Uterus (tissue), 4 donors: ENCODE data around the gene NUPR1. TPM values are rescaled to one million over a fixed set of nuclear protein-coding genes. Genes with fewer than 3 reads are reported as not detected.

Experiments
- DNase-seq, 2 donors: peaks; one replicate each; pipeline ENCODE4 v3.0.0-alpha.2; 2019 to 2020
- H3K27ac ChIP-seq, 2 donors: fragments of 200-600 bp; sonication (generic); 1 replicate in 1 of 2; 2 replicates in 1 of 2; pipeline ENCODE4 v1.5.1; 2016 to 2018
- H3K27me3 ChIP-seq, 2 donors: fragments of 200-600 bp; sonication (generic); one replicate each; pipeline ENCODE4 v1.5.1; 2018 to 2019; ENCODE audit warnings: control low read depth in 1 of 2
- H3K36me3 ChIP-seq, 2 donors: fragments of 200-600 bp; sonication (generic); one replicate each; pipeline ENCODE4 v1.5.1; 2019; ENCODE audit warnings: control low read depth in 1 of 2
- H3K4me1 ChIP-seq, 2 donors: fragments of 200-600 bp; sonication (generic); one replicate each; pipeline ENCODE4 v1.5.1; 2018 to 2019; ENCODE audit warnings: control low read depth in 1 of 2
- H3K4me3 ChIP-seq, 2 donors: fragments of 200-600 bp; sonication (generic); 1 replicate in 1 of 2; 2 replicates in 1 of 2; pipeline ENCODE4 v1.5.1; 2018 to 2019; ENCODE audit warnings: mild to moderate bottlenecking in 1 of 2
- H3K9me3 ChIP-seq, 2 donors: fragments of 200-600 bp; sonication (generic); one replicate each; pipeline ENCODE4 v1.5.1; 2019; ENCODE audit warnings: control low read depth in 1 of 2
- CTCF ChIP-seq, 4 experiments: fragments of 200-600 bp in 2 of 4; fragments of 450-650 bp in 2 of 4; sonication (generic) in 2 of 4; IDR thresholded peaks; one replicate each; pipeline ENCODE4 v1.5.1; 2016 to 2019; ENCODE audit warnings: antibody characterized with exemption in 4 of 4, mild to moderate bottlenecking in 2 of 4, moderate library complexity in 1 of 4
- POLR2A ChIP-seq, 2 donors: fragments of 450-650 bp; IDR thresholded peaks; one replicate each; pipeline ENCODE4 v1.6.1; 2016; ENCODE audit warnings: antibody characterized with exemption in 2 of 2, mild to moderate bottlenecking in 1 of 2, moderate library complexity in 1 of 2
- intact Hi-C: fragments of 100-400 bp; cut with DNase I; formaldehyde crosslinking; loops from one replicate; pipeline ENCODE4 v1.15.1; 2023; ENCODE audit warnings: low total_unique reads
- total RNA-seq, 4 donors: library from RNA; depleted of rRNA in 3 of 4; stranded (reverse); fragments of >200 nt in 3 of 4; gene quantifications; one replicate each; pipeline versions ENCODE4 v1.1.0 to v1.2.4, GENCODE V29; 2014 to 2023
- donor health status: DM: yes; HTN: yes; CAD: no.

Gene NUPR1
- total RNA-seq, 4 donors from 2014 or later = 7.3 to 81.1 (median 18.4) TPM

GRCh38 chr16:28562199-28562598, 23.4 kb upstream of the NUPR1 start:
- no peak overlapping the region for H3K4me3 ChIP-seq
- no peak overlapping the region for H3K27ac ChIP-seq
- DNase-seq = no peak
- H3K36me3 ChIP-seq = no peaks in the 10 kb centered on the region
- intact Hi-C loops = no loop called here
- H3K27me3 ChIP-seq = no peaks in the 10 kb centered on the region
- peaks cover 0 to 1% of the 10 kb centered on the region in 2 donors for H3K9me3 ChIP-seq
- TF ChIP-seq POLR2A (IDR thresholded peaks at IDR 0.05) = no peak
- TF ChIP-seq CTCF (IDR thresholded peaks at IDR 0.05) = no peak
- H3K4me1 ChIP-seq = no peaks in the 10 kb centered on the region

- no peak overlapping the region for H3K27ac ChIP-seq
- DNase-seq = no peak
- no peaks in the 10 kb centered on the region for H3K9me3 ChIP-seq
- H3K27me3 ChIP-seq = no peaks in the 10 kb centered on the region
- H3K4me1 ChIP-seq = no peaks in the 10 kb centered on the region
- H3K36me3 ChIP-seq = no peaks in the 10 kb centered on the region
- intact Hi-C loops = no loop called here
- H3K4me3 ChIP-seq = no peak overlapping the region
- TF ChIP-seq POLR2A (IDR thresholded peaks at IDR 0.05) (no peak), CTCF (IDR thresholded peaks at IDR 0.05) (no peak)
Observed at GRCh38 chr16:28561557-28562187, 22.9 kb upstream of the NUPR1 start.

- intact Hi-C loops = loop anchor here (10.0 kb wide), 1 partner anchor 64 kb away; the partner anchor contains the start of genes APOBR and CLN3
- H3K9me3 ChIP-seq = no peaks in the 10 kb centered on the region
- H3K4me1 ChIP-seq = peaks cover 0 to 3% of the 10 kb centered on the region in 2 donors
- H3K27ac ChIP-seq = no peak overlapping the region
- H3K36me3 ChIP-seq = no peaks in the 10 kb centered on the region
- DNase-seq = no peak
- H3K4me3 ChIP-seq = no peak overlapping the region
- no peak for TF ChIP-seq POLR2A (IDR thresholded peaks at IDR 0.05)
- TF ChIP-seq CTCF (IDR thresholded peaks at IDR 0.05) = no peak
- H3K27me3 ChIP-seq = no peaks in the 10 kb centered on the region
Observed at GRCh38 chr16:28558456-28558855, 19.7 kb upstream of the NUPR1 start.

- no peaks in the 10 kb centered on the region for H3K27me3 ChIP-seq
- H3K4me1 ChIP-seq = peaks cover 0 to 3% of the 10 kb centered on the region in 2 donors
- no peaks in the 10 kb centered on the region for H3K9me3 ChIP-seq
- H3K27ac ChIP-seq = no peak overlapping the region
- no peak for DNase-seq
- H3K36me3 ChIP-seq = no peaks in the 10 kb centered on the region
- TF ChIP-seq POLR2A (IDR thresholded peaks at IDR 0.05) = no peak
- TF ChIP-seq CTCF (IDR thresholded peaks at IDR 0.05) = no peak
- H3K4me3 ChIP-seq = no peak overlapping the region
- intact Hi-C loops = loop anchor here (10.0 kb wide), 1 partner anchor 62 kb away; the partner anchor contains the start of genes APOBR and CLN3
Observed at GRCh38 chr16:28556914-28557320, 18.1 kb upstream of the NUPR1 start.

GRCh38 chr16:28555561-28555960, 16.8 kb upstream of the NUPR1 start:
- no peak for TF ChIP-seq CTCF (IDR thresholded peaks at IDR 0.05)
- TF ChIP-seq POLR2A (IDR thresholded peaks at IDR 0.05) = no peak
- no peak overlapping the region for H3K4me3 ChIP-seq
- intact Hi-C loops = loop anchor here (10.0 kb wide), 1 partner anchor 61 kb away; the partner anchor contains the start of genes APOBR and CLN3
- no peak overlapping the region for H3K27ac ChIP-seq
- peaks cover 0 to 3% of the 10 kb centered on the region in 2 donors for H3K4me1 ChIP-seq
- H3K9me3 ChIP-seq = no peaks in the 10 kb centered on the region
- H3K27me3 ChIP-seq = no peaks in the 10 kb centered on the region
- DNase-seq = no peak
- H3K36me3 ChIP-seq = no peaks in the 10 kb centered on the region
